Measurements from ENCODE around the gene EYA3.
A peak's percentile ranks its signal among the peaks of the same experiment; 100 is the strongest.

The EYA3 gene

DNA sequence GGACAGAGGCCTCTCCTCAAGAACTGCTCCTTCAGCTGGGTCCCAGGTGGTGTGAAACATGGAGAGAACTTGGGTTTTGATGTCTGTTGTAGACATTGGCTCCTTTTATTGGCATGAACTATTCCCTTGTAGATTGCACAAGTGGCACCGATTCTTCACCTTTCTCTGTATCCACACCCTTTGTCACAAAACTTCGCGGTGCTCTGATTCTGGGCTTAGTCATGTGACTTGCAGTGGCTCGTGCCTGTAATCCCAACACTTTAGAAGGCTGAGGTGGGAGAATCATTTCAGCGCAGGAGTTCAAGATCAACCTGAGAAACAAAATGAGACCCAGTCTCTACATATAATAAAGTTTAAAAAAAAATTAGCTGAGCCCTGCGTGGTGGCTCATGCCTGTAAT lies 42.5 kb upstream of the EYA3 start:
- TF ChIP-seq EZH2phosphoT487 (IDR thresholded peaks at IDR 0.05; ENCODE audit: borderline replicate concordance, low read length) = no peak
- H3K27ac ChIP-seq (ENCODE audit: low read depth, low read length) = no peak overlapping the region
- peaks cover 16% of the 10 kb centered on the region for H3K9me3 ChIP-seq (ENCODE audit: control insufficient read depth, insufficient read depth, low read length)
- no peak overlapping the region for H3K4me3 ChIP-seq (ENCODE audit: low read length)
- no peaks in the 10 kb centered on the region for H4K20me1 ChIP-seq (ENCODE audit: control insufficient read depth, insufficient read depth, low read depth, low read length)
- peaks cover 33% of the 10 kb centered on the region for H3F3A ChIP-seq (ENCODE audit: control insufficient read depth, insufficient read depth)
- H3K4me2 ChIP-seq (ENCODE audit: low read length) = no peak overlapping the region
- no peaks in the 10 kb centered on the region for H3K79me2 ChIP-seq (ENCODE audit: control insufficient read depth, low read length)
- peaks cover 77% of the 10 kb centered on the region for H3K4me1 ChIP-seq (ENCODE audit: control insufficient read depth, low read length)
- H3K36me3 ChIP-seq (ENCODE audit: control insufficient read depth, low read length) = peaks cover 3% of the 10 kb centered on the region; the same call in 1 of the 2 replicates
- no peaks in the 10 kb centered on the region for H3K9me2 ChIP-seq (replicated peaks; ENCODE audit: control insufficient read depth, low read length)
- no peaks in the 10 kb centered on the region for H3K27me3 ChIP-seq (ENCODE audit: control insufficient read depth, low read length)

DNA sequence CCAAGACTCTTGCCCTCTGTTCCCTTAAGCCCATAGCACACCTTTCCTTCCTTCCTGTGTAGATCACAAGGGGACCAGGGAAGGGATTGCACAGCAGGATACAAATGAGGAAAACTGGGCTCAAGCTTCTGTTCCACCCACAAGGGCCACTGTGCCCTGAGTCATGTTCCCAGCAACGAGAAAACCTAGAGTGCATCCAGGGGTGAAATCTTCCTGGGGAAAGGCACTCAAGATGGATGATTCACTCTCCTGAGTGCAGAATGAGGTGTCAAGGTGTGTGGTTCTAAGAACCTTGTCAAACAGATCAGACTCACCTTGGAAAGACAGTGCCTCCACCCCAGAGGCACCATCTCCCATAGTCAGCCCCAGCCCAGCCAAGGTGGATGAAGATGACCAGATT lies 40.7 kb upstream of the EYA3 start:
- no peak overlapping the region for H3K4me2 ChIP-seq (ENCODE audit: low read length)
- peaks cover 3% of the 10 kb centered on the region; the same call in 1 of the 2 replicates for H3K36me3 ChIP-seq (ENCODE audit: control insufficient read depth, low read length)
- peaks cover 10% of the 10 kb centered on the region for H3K9me3 ChIP-seq (ENCODE audit: control insufficient read depth, insufficient read depth, low read length)
- H3K4me3 ChIP-seq (ENCODE audit: low read length) = no peak overlapping the region
- peaks cover 38% of the 10 kb centered on the region for H3F3A ChIP-seq (ENCODE audit: control insufficient read depth, insufficient read depth)
- no peaks in the 10 kb centered on the region for H3K9me2 ChIP-seq (replicated peaks; ENCODE audit: control insufficient read depth, low read length)
- H3K27ac ChIP-seq (ENCODE audit: low read depth, low read length) = no peak overlapping the region
- no peaks in the 10 kb centered on the region for H3K27me3 ChIP-seq (ENCODE audit: control insufficient read depth, low read length)
- H3K4me1 ChIP-seq (ENCODE audit: control insufficient read depth, low read length) = peaks cover 67% of the 10 kb centered on the region
- no peaks in the 10 kb centered on the region for H4K20me1 ChIP-seq (ENCODE audit: control insufficient read depth, insufficient read depth, low read depth, low read length)
- H3K79me2 ChIP-seq (ENCODE audit: control insufficient read depth, low read length) = no peaks in the 10 kb centered on the region
- TF ChIP-seq EZH2phosphoT487 (IDR thresholded peaks at IDR 0.05; ENCODE audit: borderline replicate concordance, low read length) = no peak
- TF ChIP-seq, protein P1, sequence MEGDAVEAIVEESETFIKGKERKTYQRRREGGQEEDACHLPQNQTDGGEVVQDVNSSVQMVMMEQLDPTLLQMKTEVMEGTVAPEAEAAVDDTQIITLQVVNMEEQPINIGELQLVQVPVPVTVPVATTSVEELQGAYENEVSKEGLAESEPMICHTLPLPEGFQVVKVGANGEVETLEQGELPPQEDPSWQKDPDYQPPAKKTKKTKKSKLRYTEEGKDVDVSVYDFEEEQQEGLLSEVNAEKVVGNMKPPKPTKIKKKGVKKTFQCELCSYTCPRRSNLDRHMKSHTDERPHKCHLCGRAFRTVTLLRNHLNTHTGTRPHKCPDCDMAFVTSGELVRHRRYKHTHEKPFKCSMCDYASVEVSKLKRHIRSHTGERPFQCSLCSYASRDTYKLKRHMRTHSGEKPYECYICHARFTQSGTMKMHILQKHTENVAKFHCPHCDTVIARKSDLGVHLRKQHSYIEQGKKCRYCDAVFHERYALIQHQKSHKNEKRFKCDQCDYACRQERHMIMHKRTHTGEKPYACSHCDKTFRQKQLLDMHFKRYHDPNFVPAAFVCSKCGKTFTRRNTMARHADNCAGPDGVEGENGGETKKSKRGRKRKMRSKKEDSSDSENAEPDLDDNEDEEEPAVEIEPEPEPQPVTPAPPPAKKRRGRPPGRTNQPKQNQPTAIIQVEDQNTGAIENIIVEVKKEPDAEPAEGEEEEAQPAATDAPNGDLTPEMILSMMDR (IDR thresholded peaks at IDR 0.05; ENCODE audit: low read depth, low read length, poor library complexity, severe bottlenecking) = no peak

DNA sequence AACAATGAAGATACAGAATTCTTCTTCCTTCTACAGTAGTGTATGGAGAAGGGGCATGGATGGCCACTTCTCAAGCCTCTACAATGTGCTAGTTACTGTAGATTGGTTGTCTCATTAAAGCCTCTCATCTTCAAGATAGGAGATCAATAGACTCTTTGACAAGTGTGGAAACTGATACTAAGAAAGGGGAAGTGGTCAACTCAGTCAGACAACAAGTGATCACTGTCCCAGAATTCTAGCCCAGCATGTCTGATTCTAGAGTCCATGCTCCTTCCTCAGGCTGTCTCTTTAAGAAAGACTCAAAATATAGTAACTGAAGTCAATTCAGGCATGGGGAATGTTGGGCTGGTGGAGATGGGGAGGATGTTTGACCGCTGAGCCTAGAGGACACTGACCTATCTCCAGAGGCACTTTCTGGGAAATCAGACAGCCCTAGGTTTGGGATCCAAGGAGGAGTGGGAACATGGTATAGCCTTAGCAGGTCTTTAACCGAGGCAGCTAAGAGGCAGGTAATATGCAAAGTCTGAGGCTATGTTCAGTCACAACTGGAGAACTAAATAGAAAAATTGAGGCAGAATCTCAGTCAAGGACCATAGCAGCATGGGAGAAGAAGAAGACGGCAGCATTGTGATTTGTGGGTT lies 39.3 kb upstream of the EYA3 start:
- Histone ChIP-seq H3K4me3 (ENCODE audit: low read length) (peak overlapping the region; percentile 54), H3K36me3 (ENCODE audit: control insufficient read depth, low read length) (no peaks in the 10 kb centered on the region), H4K20me1 (ENCODE audit: control insufficient read depth, insufficient read depth, low read depth, low read length) (no peaks in the 10 kb centered on the region), H3K4me1 (ENCODE audit: control insufficient read depth, low read length) (peaks cover 66% of the 10 kb centered on the region), H3K4me2 (ENCODE audit: low read length) (peak overlapping the region; percentile 64), H3K9me3 (ENCODE audit: control insufficient read depth, insufficient read depth, low read length) (no peaks in the 10 kb centered on the region), H3K27me3 (ENCODE audit: control insufficient read depth, low read length) (no peaks in the 10 kb centered on the region), H3F3A (ENCODE audit: control insufficient read depth, insufficient read depth) (peaks cover 35% of the 10 kb centered on the region), H3K9me2 (replicated peaks; ENCODE audit: control insufficient read depth, low read length) (no peaks in the 10 kb centered on the region), H3K79me2 (ENCODE audit: control insufficient read depth, low read length) (no peaks in the 10 kb centered on the region), H3K27ac (ENCODE audit: low read depth, low read length) (peak overlapping the region; percentile 82)
- TF ChIP-seq EZH2phosphoT487 (IDR thresholded peaks at IDR 0.05; ENCODE audit: borderline replicate concordance, low read length) = no peak
- TF ChIP-seq, protein P1 (IDR thresholded peaks at IDR 0.05; ENCODE audit: low read depth, low read length, poor library complexity, severe bottlenecking) = no peak

DNA sequence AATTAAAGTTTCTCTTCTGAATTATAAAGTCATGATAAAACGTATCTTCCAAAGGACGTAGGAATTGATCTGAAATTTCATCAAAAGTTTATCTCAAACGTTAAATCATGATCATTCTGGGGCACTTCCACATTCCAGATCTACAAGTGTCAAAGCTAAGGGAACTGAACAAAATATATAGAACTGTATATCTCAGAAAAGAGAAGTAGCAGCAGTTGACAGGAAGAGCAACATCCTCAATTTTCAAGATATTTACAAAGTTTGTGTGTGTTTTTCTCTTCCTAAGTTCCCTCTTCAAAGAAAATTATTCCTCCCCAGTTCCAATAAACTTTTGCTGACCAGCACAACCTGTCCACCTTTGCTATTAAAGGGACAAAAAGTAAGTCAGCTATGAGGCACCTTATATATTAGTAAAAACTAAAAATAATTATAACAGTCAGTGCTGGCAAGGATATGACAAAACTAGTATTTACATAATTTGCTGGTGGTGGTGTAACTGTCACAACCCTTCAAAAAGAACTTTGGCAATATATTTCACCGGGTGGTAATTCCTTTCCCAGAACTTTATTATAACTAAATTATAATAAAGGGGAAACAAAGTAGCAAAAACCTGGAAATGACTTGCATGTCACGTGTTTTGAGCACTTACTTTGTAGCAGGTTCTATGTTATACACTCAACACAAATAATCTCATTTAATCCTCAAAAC lies 38.5 kb upstream of the EYA3 start:
- Histone ChIP-seq H4K20me1 (ENCODE audit: control insufficient read depth, insufficient read depth, low read depth, low read length) (no peaks in the 10 kb centered on the region), H3K4me1 (ENCODE audit: control insufficient read depth, low read length) (peaks cover 66% of the 10 kb centered on the region), H3K36me3 (ENCODE audit: control insufficient read depth, low read length) (no peaks in the 10 kb centered on the region), H3K79me2 (ENCODE audit: control insufficient read depth, low read length) (no peaks in the 10 kb centered on the region), H3K27ac (ENCODE audit: low read depth, low read length) (peak overlapping the region; percentile 82), H3F3A (ENCODE audit: control insufficient read depth, insufficient read depth) (peaks cover 27% of the 10 kb centered on the region), H3K27me3 (ENCODE audit: control insufficient read depth, low read length) (no peaks in the 10 kb centered on the region), H3K9me3 (ENCODE audit: control insufficient read depth, insufficient read depth, low read length) (no peaks in the 10 kb centered on the region), H3K4me3 (ENCODE audit: low read length) (peak overlapping the region; percentile 54), H3K9me2 (replicated peaks; ENCODE audit: control insufficient read depth, low read length) (no peaks in the 10 kb centered on the region), H3K4me2 (ENCODE audit: low read length) (peak overlapping the region; percentile 64)
- no peak for TF ChIP-seq EZH2phosphoT487 (IDR thresholded peaks at IDR 0.05; ENCODE audit: borderline replicate concordance, low read length)
- TF ChIP-seq, protein P1 (IDR thresholded peaks at IDR 0.05; ENCODE audit: low read depth, low read length, poor library complexity, severe bottlenecking) = no peak

Data from DOHH2 (cell line).